Naive thymus-derived CD4-positive, alpha-beta T cell (primary cell): ENCODE data around the gene EPSTI1. TPM values are rescaled to one million over a fixed set of nuclear protein-coding genes. Genes with fewer than 3 reads are reported as not detected.
A peak's percentile ranks its signal among the peaks of the same experiment; 100 is the strongest.

ENCODE experiments used
- ATAC-seq: fragments of 150-1000 bp; cut with Tn5 transposase; 2 replicates; pipeline ENCODE4 v1.10.0; 2021; ENCODE audit warnings: mild to moderate bottlenecking, moderate library complexity
- CTCF ChIA-PET: fragments of 350-600 bp; sonication (Branson Sonifier 250); formaldehyde crosslinking; loops from one replicate; lab custom pipeline; 2021; ENCODE audit warnings: antibody characterized with exemption; lab: Charles Lee
- POLR2A ChIA-PET: fragments of 350-600 bp; sonication (Branson Sonifier 250); formaldehyde crosslinking; loops from one replicate; lab custom pipeline; 2021; ENCODE audit warnings: antibody characterized with exemption, inconsistent platforms; lab: Charles Lee
- DNase-seq, 9 donors: peaks; one replicate each; pipeline versions ENCODE4 v3.0.0 to v3.0.0-alpha.2; 2020 to 2022; ENCODE audit warnings: mixed read lengths in 1 of 9
- H3K27ac ChIP-seq: one replicate; pipeline ENCODE4 v1.7.0; 2013; ENCODE audit warnings: mild to moderate bottlenecking, low read depth, low read length, moderate library complexity
- H3K27me3 ChIP-seq, 2 donors: one replicate each; pipeline ENCODE4 v1.7.0; 2013; ENCODE audit warnings: low read length in 2 of 2, mild to moderate bottlenecking in 2 of 2, moderate library complexity in 2 of 2; ENCODE audit not compliant: control insufficient read depth in 2 of 2, insufficient read depth in 2 of 2
- H3K36me3 ChIP-seq, 3 experiments: 1 replicate in 2 of 3; 2 replicates in 1 of 3; pipeline ENCODE4 v1.7.0; 2013; ENCODE audit warnings: low read length in 3 of 3, mild to moderate bottlenecking in 3 of 3, moderate library complexity in 1 of 3; ENCODE audit not compliant: insufficient read depth in 3 of 3, control insufficient read depth in 2 of 3
- H3K4me1 ChIP-seq, 2 donors: one replicate each; pipeline ENCODE4 v1.7.0; 2013; ENCODE audit warnings: low read length in 2 of 2, mild to moderate bottlenecking in 2 of 2, moderate library complexity in 1 of 2; ENCODE audit not compliant: control insufficient read depth in 2 of 2, insufficient read depth in 2 of 2
- H3K4me3 ChIP-seq: 2 replicates; pipeline ENCODE4 v1.7.0; 2013; ENCODE audit warnings: mild to moderate bottlenecking, low read length
- H3K9me3 ChIP-seq, 3 experiments: 1 replicate in 2 of 3; 2 replicates in 1 of 3; pipeline ENCODE4 v1.7.0; 2013; ENCODE audit warnings: low read length in 3 of 3; ENCODE audit not compliant: control insufficient read depth in 2 of 3
- H3K27ac Mint-ChIP-seq, 9 donors: one replicate each; pipeline ENCODE4 v1.8.0; 2020 to 2022; ENCODE audit warnings: mixed read lengths in 9 of 9, mild to moderate bottlenecking in 8 of 9, moderate library complexity in 5 of 9, inconsistent platforms in 2 of 9
- H3K27me3 Mint-ChIP-seq, 5 donors: one replicate each; pipeline ENCODE4 v1.8.0; 2021 to 2022; ENCODE audit warnings: mixed read lengths in 5 of 5, mild to moderate bottlenecking in 1 of 5
- H3K36me3 Mint-ChIP-seq, 5 donors: one replicate each; pipeline ENCODE4 v1.8.0; 2020 to 2022; ENCODE audit warnings: mixed read lengths in 5 of 5, mild to moderate bottlenecking in 3 of 5, inconsistent platforms in 1 of 5
- H3K4me1 Mint-ChIP-seq, 7 donors: one replicate each; pipeline ENCODE4 v1.8.0; 2020 to 2022; ENCODE audit warnings: mixed read lengths in 7 of 7, mild to moderate bottlenecking in 3 of 7, inconsistent platforms in 1 of 7
- H3K4me3 Mint-ChIP-seq, 10 donors: one replicate each; pipeline ENCODE4 v1.8.0; 2020 to 2022; ENCODE audit warnings: mild to moderate bottlenecking in 10 of 10, mixed read lengths in 10 of 10, moderate library complexity in 6 of 10, inconsistent platforms in 2 of 10
- H3K9me3 Mint-ChIP-seq, 11 donors: one replicate each; pipeline ENCODE4 v1.8.0; 2020 to 2022; ENCODE audit warnings: mixed read lengths in 11 of 11, mild to moderate bottlenecking in 4 of 11, inconsistent platforms in 1 of 11, moderate library complexity in 1 of 11
- intact Hi-C, 2 donors: fragments of 100-400 bp; cut with micrococcal nuclease; formaldehyde crosslinking; loops; one replicate each; pipeline ENCODE4 v1.15.1; 2023
- polyA plus RNA-seq, 2 donors: library from polyadenylated mRNA; unstranded; fragments of 300-500 nt; fragmentation: Illumina TruSeq; gene quantifications; one replicate each; pipeline ENCODE4 v1.2.3, GENCODE V29; 2021
- total RNA-seq, 6 experiments: library from RNA in 5 of 6; stranded (reverse) in 5 of 6; gene quantifications; 1 replicate in 5 of 6; 2 replicates in 1 of 6; pipeline ENCODE4 v1.2.3 and lab custom pipeline; 2021 to 2026

Gene EPSTI1
- total and polyA plus RNA-seq, 7 experiments from 2014 or later: 8.4 to 125 (median 13.7) TPM

- no peaks in the 10 kb centered on the region for H3K4me1 ChIP-seq
- no peak for DNase-seq
- Mint-ChIP-seq H3K9me3 (peaks cover 0 to 11% (median 6%) of the 10 kb centered on the region in 11 donors), H3K4me3 (no peak overlapping the region), H3K36me3 (peaks cover 0 to 9% (median 7%) of the 10 kb centered on the region in 5 donors), H3K27me3 (peaks cover 0 to 2% (median 0%) of the 10 kb centered on the region in 5 donors), H3K4me1 (peaks cover 0 to 32% (median 0%) of the 10 kb centered on the region in 7 donors), H3K27ac (peak overlapping the region in 1 of 9 donors; percentile 23)
- ChIA-PET POLR2A (interaction anchor here (2.2 kb wide), 1 partner anchor 9 kb away, joined by 5 read pairs; the partner anchor contains the start of gene EPSTI1), CTCF (no interaction called here)
- H3K4me3 ChIP-seq: no peak overlapping the region
- no peaks in the 10 kb centered on the region for H3K36me3 ChIP-seq
- intact Hi-C loops: no loop called here
- no peaks in the 10 kb centered on the region for H3K9me3 ChIP-seq
- ATAC-seq: peak; percentile 24
- H3K27me3 ChIP-seq: no peaks in the 10 kb centered on the region
- H3K27ac ChIP-seq: no peak overlapping the region
Observed at GRCh38 chr13:43000676-43001075, 8.6 kb upstream of the EPSTI1 start.

- Histone ChIP-seq H3K27me3 (no peaks in the 10 kb centered on the region), H3K9me3 (no peaks in the 10 kb centered on the region), H3K27ac (no peak overlapping the region), H3K4me1 (no peaks in the 10 kb centered on the region), H3K4me3 (no peak overlapping the region), H3K36me3 (no peaks in the 10 kb centered on the region)
- ATAC-seq (no peak), DNase-seq (no peak)
- Mint-ChIP-seq H3K36me3 (peaks cover 0 to 9% (median 7%) of the 10 kb centered on the region in 5 donors), H3K4me1 (peaks cover 0 to 38% (median 0%) of the 10 kb centered on the region in 7 donors), H3K4me3 (no peak overlapping the region), H3K27ac (no peak overlapping the region), H3K9me3 (peaks cover 0 to 11% (median 6%) of the 10 kb centered on the region in 11 donors), H3K27me3 (no peaks in the 10 kb centered on the region)
- intact Hi-C loops: no loop called here
- CTCF ChIA-PET: no interaction called here
- POLR2A ChIA-PET: no interaction called here
Observed at GRCh38 chr13:42999491-42999890, 7.5 kb upstream of the EPSTI1 start.

- Histone ChIP-seq H3K9me3 (no peaks in the 10 kb centered on the region), H3K36me3 (no peaks in the 10 kb centered on the region), H3K4me1 (peaks cover 6 to 8% of the 10 kb centered on the region in 2 donors), H3K27ac (no peak overlapping the region), H3K4me3 (no peak overlapping the region), H3K27me3 (no peaks in the 10 kb centered on the region)
- no peak for DNase-seq
- CTCF ChIA-PET: interaction anchor here (0.6 to 1.4 kb wide), 3 partner anchors 9 to 56 kb away, joined by 3 to 6 read pairs (median 4); no protein-coding TSS in a partner anchor
- H3K4me3 Mint-ChIP-seq: peak overlapping the region in 1 of 10 donors; percentile 12
- ATAC-seq: no peak
- no peaks in the 10 kb centered on the region for H3K27me3 Mint-ChIP-seq
- H3K9me3 Mint-ChIP-seq: peaks cover 0 to 6% (median 1%) of the 10 kb centered on the region in 11 donors
- peaks cover 0 to 16% (median 5%) of the 10 kb centered on the region in 5 donors for H3K36me3 Mint-ChIP-seq
- H3K4me1 Mint-ChIP-seq: peaks cover 7 to 58% (median 18%) of the 10 kb centered on the region in 7 donors
- POLR2A ChIA-PET: interaction anchor here (1.3 kb wide), 1 partner anchor 10 kb away, joined by 3 read pairs; no protein-coding TSS in a partner anchor
- intact Hi-C loops: no loop called here
- H3K27ac Mint-ChIP-seq: peak overlapping the region in 2 of 9 donors; percentile 46 to 71
Observed at GRCh38 chr13:42997381-42997780, 5.3 kb upstream of the EPSTI1 start.

GRCh38 chr13:42996584-42996983 is 4.5 kb upstream of the EPSTI1 start:
- Mint-ChIP-seq H3K4me3 (peak overlapping the region in 1 of 10 donors; percentile 5), H3K9me3 (no peaks in the 10 kb centered on the region), H3K27ac (peak overlapping the region in 2 of 9 donors; percentile 25 to 71), H3K27me3 (no peaks in the 10 kb centered on the region), H3K36me3 (peaks cover 0 to 14% (median 0%) of the 10 kb centered on the region in 5 donors), H3K4me1 (peaks cover 7 to 58% (median 24%) of the 10 kb centered on the region in 7 donors)
- H3K36me3 ChIP-seq: no peaks in the 10 kb centered on the region
- no peak overlapping the region for H3K27ac ChIP-seq
- H3K9me3 ChIP-seq: no peaks in the 10 kb centered on the region
- H3K4me3 ChIP-seq: no peak overlapping the region
- H3K27me3 ChIP-seq: no peaks in the 10 kb centered on the region
- no peak for ATAC-seq
- H3K4me1 ChIP-seq: peaks cover 7 to 8% of the 10 kb centered on the region in 2 donors
- DNase-seq: no peak
- intact Hi-C loops: loop anchor here in 1 of 2 donors (1.0 kb wide), 2 partner anchors 27 to 59 kb away; partner anchors contain the start of gene DNAJC15
- CTCF ChIA-PET: no interaction called here
- POLR2A ChIA-PET: interaction anchor here (1.3 kb wide), 1 partner anchor 9 kb away, joined by 3 read pairs; no protein-coding TSS in a partner anchor

- H3K4me1 Mint-ChIP-seq: peaks cover 20 to 64% (median 37%) of the 10 kb centered on the region in 7 donors
- intact Hi-C loops: loop anchor here in 1 of 2 donors (5.0 kb wide), 4 partner anchors 723 to 1922 kb away; partner anchors contain the start of genes AKAP11, CCDC122 and LACC1
- POLR2A ChIA-PET: interaction anchor here (5.1 kb wide), 1 partner anchor 62 kb away, joined by 64 read pairs; no protein-coding TSS in a partner anchor
- H3K36me3 Mint-ChIP-seq: peaks cover 0 to 26% (median 0%) of the 10 kb centered on the region in 5 donors
- Histone ChIP-seq H3K36me3 (no peaks in the 10 kb centered on the region), H3K4me3 (no peak overlapping the region), H3K27me3 (no peaks in the 10 kb centered on the region), H3K4me1 (peaks cover 13 to 15% of the 10 kb centered on the region in 2 donors), H3K27ac (no peak overlapping the region), H3K9me3 (no peaks in the 10 kb centered on the region)
- CTCF ChIA-PET: interaction anchor here (1.0 kb wide), 1 partner anchor 63 kb away, joined by 3 read pairs; no protein-coding TSS in a partner anchor
- H3K4me3 Mint-ChIP-seq: no peak overlapping the region
- ATAC-seq: no peak
- no peak for DNase-seq
- no peaks in the 10 kb centered on the region for H3K9me3 Mint-ChIP-seq
- H3K27me3 Mint-ChIP-seq: no peaks in the 10 kb centered on the region
- H3K27ac Mint-ChIP-seq: peak overlapping the region in 4 of 9 donors; percentile 12 to 100 (median 71)
Observed at GRCh38 chr13:42994878-42995277, 2.8 kb upstream of the EPSTI1 start.

GRCh38 chr13:42992764-42993122 is 702 bp upstream of the EPSTI1 start:
- Mint-ChIP-seq H3K9me3 (no peaks in the 10 kb centered on the region), H3K4me3 (peak overlapping the region; percentile 92 to 98 (median 96)), H3K36me3 (peaks cover 0 to 30% (median 0%) of the 10 kb centered on the region in 5 donors), H3K27me3 (no peaks in the 10 kb centered on the region), H3K27ac (peak overlapping the region; percentile 99 to 100 (median 100)), H3K4me1 (peaks cover 26 to 73% (median 45%) of the 10 kb centered on the region in 7 donors)
- H3K9me3 ChIP-seq: no peaks in the 10 kb centered on the region
- no peaks in the 10 kb centered on the region for H3K36me3 ChIP-seq
- ATAC-seq (no peak), DNase-seq (peak in 1 of 9 donors; percentile 42)
- CTCF ChIA-PET: interaction anchor here (0.8 to 1.8 kb wide), 4 partner anchors 20 to 73 kb away, joined by 3 to 4 read pairs (median 3); no protein-coding TSS in a partner anchor
- POLR2A ChIA-PET: interaction anchor here (0.6 to 5.1 kb wide), 22 partner anchors 9 to 1932 kb away, joined by 3 to 64 read pairs (median 6); partner anchors contain the start of genes DNAJC15 and WBP4
- H3K4me1 ChIP-seq: peaks cover 13 to 15% of the 10 kb centered on the region in 2 donors
- H3K4me3 ChIP-seq: peak overlapping the region; percentile 77
- intact Hi-C loops: loop anchor here (1.0 to 5.0 kb wide), 11 partner anchors 22 to 1925 kb away; partner anchors contain the start of genes CCDC122 (in 2 of the 2), DNAJC15 (in 2 of the 2), LACC1 (in 2 of the 2) and AKAP11 (in 1 of the 2)
- peak overlapping the region; percentile 94 for H3K27ac ChIP-seq
- no peaks in the 10 kb centered on the region for H3K27me3 ChIP-seq
